Adrenal gland (tissue), 5 donors: Measurements from ENCODE around the gene LRPAP1.
"Not testable (repeated sequence)": the region's sequence is repeated elsewhere in the genome, so short reads cannot be mapped to it uniquely, and the experiment has no call there.

ENCODE experiments used
- CTCF ChIP-seq, 6 experiments: fragments of 450-650 bp in 4 of 6; fragments of 200-600 bp in 2 of 6; sonication (generic) in 1 of 6; IDR thresholded peaks; 1 replicate in 5 of 6; 2 replicates in 1 of 6; pipeline versions ENCODE4 v1.5.1 to v1.8.0; 2016 to 2021; ENCODE audit warnings: antibody characterized with exemption in 6 of 6, mild to moderate bottlenecking in 2 of 6, moderate library complexity in 1 of 6
- POLR2A ChIP-seq, 2 donors: fragments of 450-650 bp; IDR thresholded peaks; one replicate each; pipeline ENCODE4 v1.6.1; 2017; ENCODE audit warnings: antibody characterized with exemption in 2 of 2, mild to moderate bottlenecking in 2 of 2, moderate library complexity in 1 of 2
- donor health status: DM: no; HTN: no; CAD: no.

- TF ChIP-seq CTCF, POLR2A (IDR thresholded peaks at IDR 0.05): not testable (repeated sequence)
Measured at GRCh38 chr4:3550792-3551325, 18.6 kb upstream of the LRPAP1 start.
